Skeletal muscle satellite cell (primary cell): ENCODE measurements around the gene NT5C1A.
A peak's percentile ranks its signal among the peaks of the same experiment; 100 is the strongest.

Experiments
- H3K27me3 ChIP-seq: 2 replicates; pipeline ENCODE4 v1.7.0; 2013; ENCODE audit warnings: low read length; ENCODE audit not compliant: control insufficient read depth, insufficient read depth
- H3K36me3 ChIP-seq: 2 replicates; pipeline ENCODE4 v1.7.0; 2013; ENCODE audit warnings: mild to moderate bottlenecking, control low read depth, low read length; ENCODE audit not compliant: insufficient read depth
- H3K4me1 ChIP-seq: 2 replicates; pipeline ENCODE4 v1.7.0; 2013; ENCODE audit warnings: low read length; ENCODE audit not compliant: control insufficient read depth, insufficient read depth
- H3K4me2 ChIP-seq: 2 replicates; pipeline ENCODE4 v1.7.0; 2013; ENCODE audit warnings: mild to moderate bottlenecking, low read length
- H3K4me3 ChIP-seq: 2 replicates; pipeline ENCODE4 v1.7.0; 2013; ENCODE audit warnings: low read length
- H3K9ac ChIP-seq: 2 replicates; pipeline ENCODE4 v1.7.0; 2013; ENCODE audit warnings: mild to moderate bottlenecking, low read depth, low read length, moderate library complexity
- H3K9me3 ChIP-seq: replicated peaks from 2 replicates; pipeline ENCODE4 v1.7.0; 2013; ENCODE audit warnings: mild to moderate bottlenecking, control low read depth, low read length

The NT5C1A gene

DNA sequence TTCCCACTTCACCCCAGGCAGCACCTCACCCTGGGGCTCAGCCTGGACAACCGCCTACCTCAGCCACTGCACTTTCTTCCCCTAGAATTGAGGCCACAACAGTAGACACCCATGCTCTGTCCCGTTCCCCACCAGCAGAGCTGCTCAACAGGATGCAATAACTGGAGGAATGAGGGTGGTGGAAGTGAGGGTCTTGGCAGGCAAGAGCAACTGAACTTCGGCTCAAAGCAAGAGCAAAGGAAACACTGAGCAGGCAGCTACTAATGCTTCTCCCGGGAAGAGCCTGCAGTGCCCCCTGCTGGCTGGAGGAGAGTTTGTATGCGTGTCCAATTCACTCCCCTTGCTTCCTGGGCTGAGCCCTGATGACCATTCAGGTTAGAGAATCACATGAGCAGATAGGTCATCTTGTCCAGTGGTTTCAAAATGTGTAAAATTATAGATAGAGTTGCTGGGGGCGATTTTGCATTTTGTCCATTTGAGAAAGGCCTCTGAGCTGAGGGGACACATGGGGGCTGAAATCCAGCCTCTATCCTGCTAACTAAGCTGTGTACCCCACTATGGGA lies 13.9 kb downstream of the NT5C1A start:
- Histone ChIP-seq H3K9ac (no peak overlapping the region), H3K27me3 (peaks cover 53% of the 10 kb centered on the region), H3K36me3 (no peaks in the 10 kb centered on the region), H3K4me3 (no peak overlapping the region), H3K4me1 (peaks cover 4% of the 10 kb centered on the region), H3K4me2 (peak overlapping the region; percentile 21), H3K9me3 (no peaks in the 10 kb centered on the region)

DNA sequence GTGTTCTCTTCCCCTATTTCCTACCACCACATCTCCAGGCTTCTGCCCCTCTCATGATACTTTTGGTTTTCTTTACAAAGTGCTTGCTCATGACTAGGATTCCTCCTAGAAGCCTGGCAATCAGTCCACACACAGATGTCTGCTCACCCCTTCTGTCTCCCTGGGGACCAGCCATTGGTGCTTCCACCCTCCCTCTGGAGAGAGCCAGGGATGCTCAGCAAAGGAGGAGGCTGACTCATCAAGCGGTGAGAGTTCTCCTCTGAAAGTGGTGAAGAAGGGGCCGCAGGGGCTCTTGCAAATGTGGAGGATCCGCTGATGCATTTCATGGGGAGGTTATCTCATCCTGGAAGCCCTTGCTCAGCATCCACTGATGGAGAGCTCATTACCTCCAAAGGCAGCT lies 14.5 kb downstream of the NT5C1A start:
- no peak overlapping the region for H3K4me2 ChIP-seq
- H3K27me3 ChIP-seq, result peaks cover 47% of the 10 kb centered on the region
- no peak overlapping the region for H3K9ac ChIP-seq
- H3K36me3 ChIP-seq, result no peaks in the 10 kb centered on the region
- H3K9me3 ChIP-seq, result no peaks in the 10 kb centered on the region
- no peak overlapping the region for H3K4me3 ChIP-seq
- peaks cover 9% of the 10 kb centered on the region for H3K4me1 ChIP-seq

DNA sequence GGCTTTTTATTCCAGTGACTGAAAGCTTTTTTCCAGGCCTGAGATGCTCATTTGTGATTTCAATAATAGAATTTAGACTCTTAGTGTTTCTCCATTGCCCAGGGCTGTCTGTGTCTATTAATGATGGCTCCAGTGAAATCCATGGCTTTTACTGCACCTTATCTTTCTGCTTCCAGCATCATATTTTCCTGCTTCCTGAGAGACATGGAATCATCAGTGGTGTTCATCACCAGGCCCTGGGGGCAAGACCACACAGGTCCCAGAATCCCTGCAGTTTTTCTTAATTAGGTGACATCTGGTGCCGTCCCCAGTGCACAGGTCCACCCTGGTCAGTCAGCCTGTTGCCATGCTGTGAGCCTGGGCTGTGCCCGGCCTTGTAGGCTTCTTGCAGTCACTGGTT lies 15.5 kb downstream of the NT5C1A start:
- Histone ChIP-seq H3K9me3 (no peaks in the 10 kb centered on the region), H3K4me2 (no peak overlapping the region), H3K4me3 (no peak overlapping the region), H3K4me1 (peaks cover 11% of the 10 kb centered on the region), H3K36me3 (no peaks in the 10 kb centered on the region), H3K9ac (no peak overlapping the region), H3K27me3 (peaks cover 37% of the 10 kb centered on the region)

DNA sequence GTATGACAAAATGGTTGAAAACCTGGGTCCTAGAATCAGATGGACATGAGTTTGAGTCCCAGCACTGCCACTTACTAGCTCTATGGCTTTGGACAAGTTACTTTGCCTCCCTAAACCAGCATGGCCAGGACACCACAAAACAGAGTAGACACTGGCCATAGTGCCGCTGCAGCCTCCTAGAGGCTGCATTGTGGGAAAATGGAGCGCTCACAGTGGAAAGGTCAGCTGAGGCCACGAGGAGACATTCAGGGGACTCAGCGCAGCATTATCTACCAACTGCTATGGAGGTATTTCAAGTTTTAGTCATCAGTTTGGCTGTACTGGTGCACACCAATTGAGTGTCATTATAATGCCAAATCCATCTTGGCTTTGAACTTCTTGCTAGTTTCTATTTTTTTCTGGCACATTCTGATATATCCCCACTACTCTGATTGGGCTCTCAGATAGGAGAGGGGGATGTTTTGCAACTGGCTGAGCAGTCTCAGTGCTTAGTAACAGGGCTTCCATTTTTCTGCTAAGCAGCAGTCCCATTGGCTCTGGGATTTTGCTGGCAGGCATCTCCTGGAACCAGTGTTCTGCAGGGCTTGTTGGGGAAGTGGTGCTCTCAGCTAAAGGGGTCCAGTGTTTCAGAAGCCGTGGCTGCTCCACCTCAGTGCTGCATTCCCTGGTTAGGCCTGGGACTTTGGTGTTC lies 16.2 kb downstream of the NT5C1A start:
- H3K27me3 ChIP-seq, result peaks cover 36% of the 10 kb centered on the region
- H3K4me3 ChIP-seq, result no peak overlapping the region
- H3K36me3 ChIP-seq, result no peaks in the 10 kb centered on the region
- no peak overlapping the region for H3K4me2 ChIP-seq
- H3K9ac ChIP-seq, result no peak overlapping the region
- H3K9me3 ChIP-seq, result no peaks in the 10 kb centered on the region
- peaks cover 11% of the 10 kb centered on the region for H3K4me1 ChIP-seq

DNA sequence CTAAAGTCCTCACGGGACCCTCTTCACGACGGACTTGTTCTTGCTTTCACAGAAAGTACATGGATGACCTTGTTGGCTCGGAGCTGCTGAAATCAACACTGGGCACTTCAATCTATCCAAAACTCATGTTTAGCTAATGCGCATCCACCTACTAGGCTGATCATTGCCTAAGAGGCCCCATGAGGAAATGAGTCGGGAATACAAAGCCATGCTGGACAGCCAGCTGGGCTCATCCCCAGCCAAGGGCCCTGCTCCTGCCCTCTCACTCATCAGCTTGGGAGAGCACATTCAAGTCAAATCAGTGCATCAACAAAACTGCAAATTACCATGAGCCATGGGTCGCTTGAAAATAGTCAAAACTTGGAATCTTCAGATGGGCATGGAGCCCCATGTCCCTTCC lies 17.6 kb downstream of the NT5C1A start:
- no peaks in the 10 kb centered on the region for H3K36me3 ChIP-seq
- H3K9me3 ChIP-seq, result no peaks in the 10 kb centered on the region
- no peak overlapping the region for H3K4me3 ChIP-seq
- peaks cover 11% of the 10 kb centered on the region for H3K4me1 ChIP-seq
- H3K9ac ChIP-seq, result no peak overlapping the region
- H3K4me2 ChIP-seq, result no peak overlapping the region
- peaks cover 36% of the 10 kb centered on the region for H3K27me3 ChIP-seq

DNA sequence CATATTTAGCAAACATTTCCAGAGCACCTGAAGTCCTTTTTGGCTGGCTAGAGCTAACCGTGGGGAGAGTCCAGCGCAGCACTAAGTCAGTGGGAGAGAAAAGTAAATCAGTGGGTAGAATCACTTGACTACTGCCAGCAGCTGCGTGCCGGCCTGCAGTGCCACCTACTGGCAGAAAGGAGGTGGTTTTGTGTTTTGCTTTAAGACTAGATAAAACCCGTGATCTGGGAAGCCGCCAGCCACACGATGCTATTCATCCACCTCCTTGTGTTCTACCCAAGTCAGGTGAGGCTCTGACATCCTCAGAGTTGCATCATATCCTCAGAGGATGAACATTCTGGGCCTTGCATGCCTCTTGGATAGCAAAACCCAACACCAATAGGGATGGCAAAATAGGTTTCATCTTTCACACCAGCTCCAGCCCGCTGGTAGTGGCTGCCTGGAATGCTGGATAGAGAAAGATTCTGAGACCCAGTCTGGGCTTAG lies 18.3 kb downstream of the NT5C1A start:
- peak overlapping the region; percentile 58 for H3K4me2 ChIP-seq
- H3K4me1 ChIP-seq, result peaks cover 11% of the 10 kb centered on the region
- H3K36me3 ChIP-seq, result no peaks in the 10 kb centered on the region
- peaks cover 33% of the 10 kb centered on the region for H3K27me3 ChIP-seq
- no peaks in the 10 kb centered on the region for H3K9me3 ChIP-seq
- H3K9ac ChIP-seq, result no peak overlapping the region
- no peak overlapping the region for H3K4me3 ChIP-seq

DNA sequence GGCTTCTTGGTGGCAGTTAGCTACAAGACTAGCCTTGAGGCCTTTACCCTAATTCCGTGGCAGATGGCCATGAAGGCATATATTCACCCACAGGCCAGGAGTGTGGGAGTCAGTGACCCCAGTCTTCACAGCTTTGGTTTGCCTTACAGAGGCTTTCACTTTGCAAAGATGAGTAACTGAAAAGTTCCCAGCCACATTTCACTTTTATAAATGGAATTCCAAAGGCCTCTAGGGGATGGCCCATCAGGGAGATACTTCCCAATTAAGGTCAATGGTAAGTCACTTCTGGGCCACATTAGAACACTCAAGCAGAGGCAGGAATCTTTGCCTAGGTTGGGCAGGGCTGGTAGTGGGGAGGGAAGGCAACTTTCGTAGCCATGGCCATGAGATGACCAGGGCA lies 19.4 kb downstream of the NT5C1A start:
- H3K4me3 ChIP-seq, result no peak overlapping the region
- H3K9me3 ChIP-seq, result no peaks in the 10 kb centered on the region
- H3K9ac ChIP-seq, result no peak overlapping the region
- H3K36me3 ChIP-seq, result no peaks in the 10 kb centered on the region
- H3K4me1 ChIP-seq, result peaks cover 21% of the 10 kb centered on the region
- no peak overlapping the region for H3K4me2 ChIP-seq
- H3K27me3 ChIP-seq, result peaks cover 33% of the 10 kb centered on the region

DNA sequence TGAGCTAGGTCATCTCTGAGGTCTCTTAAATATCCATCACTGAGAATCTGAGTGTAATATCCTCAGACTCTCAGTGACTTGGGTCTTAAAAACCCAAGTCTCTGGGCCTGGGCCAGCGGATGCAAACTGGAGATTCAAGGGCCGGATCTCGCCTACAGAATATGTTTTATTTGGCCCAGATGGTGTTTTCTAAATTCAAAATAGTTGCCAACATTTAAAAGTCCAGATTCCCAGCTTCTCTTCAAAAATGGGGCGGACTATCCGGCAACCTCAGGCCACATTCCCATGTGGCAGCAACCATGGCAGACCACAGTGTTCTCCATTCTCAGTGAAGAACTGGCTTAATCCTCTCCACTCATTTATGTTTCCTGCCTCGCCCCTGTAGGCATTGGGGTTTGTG lies 19.8 kb downstream of the NT5C1A start:
- Histone ChIP-seq H3K4me1 (peaks cover 26% of the 10 kb centered on the region), H3K36me3 (no peaks in the 10 kb centered on the region), H3K9ac (no peak overlapping the region), H3K9me3 (no peaks in the 10 kb centered on the region), H3K4me2 (no peak overlapping the region), H3K27me3 (peaks cover 30% of the 10 kb centered on the region), H3K4me3 (no peak overlapping the region)

DNA sequence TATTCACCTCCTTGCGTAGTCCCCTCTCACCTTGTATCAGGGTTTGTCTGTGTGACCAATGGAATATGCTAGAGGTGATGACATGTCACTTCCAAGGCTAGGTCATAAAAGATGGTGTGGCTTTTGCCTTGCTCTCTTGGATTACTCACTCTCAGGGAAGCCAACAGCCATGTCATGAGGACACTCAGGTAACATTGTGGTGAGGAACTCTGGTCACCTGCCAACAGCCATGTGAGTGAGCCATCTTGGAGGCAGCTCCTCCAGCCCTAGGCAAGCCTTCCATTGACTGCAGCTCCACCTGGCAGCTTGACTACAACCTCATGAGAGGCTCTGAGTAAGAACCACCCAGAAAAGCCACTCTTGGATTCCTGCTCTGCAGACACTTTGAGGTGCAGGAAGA lies 21.5 kb downstream of the NT5C1A start:
- Histone ChIP-seq H3K9me3 (no peaks in the 10 kb centered on the region), H3K27me3 (peaks cover 14% of the 10 kb centered on the region), H3K4me1 (peaks cover 42% of the 10 kb centered on the region), H3K36me3 (no peaks in the 10 kb centered on the region), H3K4me2 (no peak overlapping the region), H3K4me3 (no peak overlapping the region), H3K9ac (no peak overlapping the region)

DNA sequence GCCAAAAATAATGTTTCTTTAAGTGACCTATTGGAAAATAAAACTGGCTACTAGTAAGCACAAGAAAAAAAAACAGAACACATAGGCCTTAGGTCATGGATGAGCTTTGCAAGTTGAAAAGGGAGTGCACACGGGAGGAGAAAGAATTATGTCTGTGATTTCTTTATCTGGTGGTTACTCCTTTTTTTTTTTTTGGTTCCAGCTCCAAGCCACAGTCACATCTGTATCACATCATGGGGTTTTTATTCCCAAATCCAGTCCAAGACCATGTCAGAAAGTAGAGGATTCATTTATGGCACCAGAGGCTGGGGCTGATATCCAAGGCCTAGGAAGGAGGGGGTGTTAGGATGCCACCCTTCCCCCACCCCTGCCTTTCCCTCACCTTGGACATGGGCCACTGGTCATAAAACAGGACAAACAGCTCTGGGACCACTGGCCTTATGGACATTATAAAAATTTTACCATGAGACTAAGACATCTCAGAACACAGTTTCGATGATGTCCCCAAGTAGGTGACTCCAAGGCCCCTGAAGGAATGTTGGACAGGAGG lies 22.2 kb downstream of the NT5C1A start:
- H3K9ac ChIP-seq, result no peak overlapping the region
- no peak overlapping the region for H3K4me2 ChIP-seq
- H3K4me3 ChIP-seq, result no peak overlapping the region
- H3K36me3 ChIP-seq, result no peaks in the 10 kb centered on the region
- H3K9me3 ChIP-seq, result no peaks in the 10 kb centered on the region
- peaks cover 11% of the 10 kb centered on the region for H3K27me3 ChIP-seq
- peaks cover 44% of the 10 kb centered on the region for H3K4me1 ChIP-seq

DNA sequence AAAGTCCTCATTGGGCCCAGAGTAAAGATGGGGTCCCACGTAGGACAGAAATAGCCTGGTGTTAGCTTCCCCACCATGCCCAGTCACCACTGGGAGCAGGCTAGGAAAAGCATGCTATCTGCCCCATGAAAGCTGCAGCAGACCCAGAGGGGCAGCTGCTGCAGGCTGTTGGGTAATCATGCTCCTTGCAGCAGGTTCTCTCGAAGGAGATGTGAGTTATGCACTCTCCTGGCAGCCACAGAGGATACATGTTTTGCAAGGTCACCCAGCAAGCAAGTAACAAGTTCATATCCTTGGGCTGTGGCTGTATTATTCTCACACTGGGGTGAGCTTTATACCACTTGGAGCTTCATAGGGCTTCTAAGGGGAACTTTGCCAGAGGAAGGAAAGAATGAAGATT lies 23.4 kb downstream of the NT5C1A start:
- H3K4me1 ChIP-seq, result peaks cover 53% of the 10 kb centered on the region
- H3K36me3 ChIP-seq, result no peaks in the 10 kb centered on the region
- H3K4me2 ChIP-seq, result no peak overlapping the region
- H3K9me3 ChIP-seq, result no peaks in the 10 kb centered on the region
- no peak overlapping the region for H3K9ac ChIP-seq
- no peak overlapping the region for H3K4me3 ChIP-seq
- no peaks in the 10 kb centered on the region for H3K27me3 ChIP-seq

DNA sequence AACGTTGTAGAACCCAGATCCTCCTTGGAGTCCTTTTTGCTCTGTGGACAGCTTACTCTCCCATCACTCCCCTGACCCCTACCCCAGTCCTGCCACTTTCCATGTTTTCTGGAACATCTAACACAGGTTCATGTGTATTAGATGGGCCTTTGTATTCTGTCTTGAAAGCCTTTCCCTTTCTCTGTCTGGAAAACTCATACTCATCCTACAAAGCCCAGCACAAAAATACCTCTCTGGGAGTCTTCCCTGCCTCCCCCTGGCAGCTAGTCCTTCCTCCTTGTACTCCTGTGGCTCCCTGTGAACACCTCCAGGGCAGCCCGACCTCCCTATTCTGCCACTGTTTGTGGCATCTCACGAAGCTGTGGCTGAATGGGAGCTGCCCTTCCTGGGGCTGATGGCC lies 24.7 kb downstream of the NT5C1A start:
- peak overlapping the region; percentile 49 for H3K4me2 ChIP-seq
- no peaks in the 10 kb centered on the region for H3K9me3 ChIP-seq
- H3K4me1 ChIP-seq, result peaks cover 55% of the 10 kb centered on the region
- no peak overlapping the region for H3K4me3 ChIP-seq
- H3K36me3 ChIP-seq, result no peaks in the 10 kb centered on the region
- peak overlapping the region; percentile 80 for H3K9ac ChIP-seq
- no peaks in the 10 kb centered on the region for H3K27me3 ChIP-seq
